Mucosa of stomach (tissue), 1 donor: ENCODE measurements around the gene SLC7A4.
"Not testable (repeated sequence)": the region's sequence is repeated elsewhere in the genome, so short reads cannot be mapped to it uniquely, and the experiment has no call there.

ENCODE experiments used
- H3K27me3 ChIP-seq: one replicate; pipeline ENCODE4 v1.7.0; 2013; ENCODE audit warnings: mild to moderate bottlenecking, low read length; ENCODE audit not compliant: control insufficient read depth, insufficient read depth
- H3K36me3 ChIP-seq: one replicate; pipeline ENCODE4 v1.7.0; 2013; ENCODE audit warnings: low read length; ENCODE audit not compliant: control insufficient read depth, insufficient read depth
- H3K4me1 ChIP-seq: one replicate; pipeline ENCODE4 v1.7.0; 2013; ENCODE audit warnings: mild to moderate bottlenecking, low read length; ENCODE audit not compliant: control insufficient read depth, insufficient read depth
- H3K4me3 ChIP-seq: one replicate; pipeline ENCODE4 v1.7.0; 2013; ENCODE audit warnings: low read length
- H3K9ac ChIP-seq: one replicate; pipeline ENCODE4 v1.7.0; 2013; ENCODE audit warnings: mild to moderate bottlenecking, low read length, moderate library complexity
- H3K9me3 ChIP-seq: one replicate; pipeline ENCODE4 v1.7.0; 2013; ENCODE audit warnings: mild to moderate bottlenecking, low read length, moderate library complexity; ENCODE audit not compliant: control insufficient read depth
- donor health status: Pancreatic carcinoma.

The SLC7A4 gene

DNA sequence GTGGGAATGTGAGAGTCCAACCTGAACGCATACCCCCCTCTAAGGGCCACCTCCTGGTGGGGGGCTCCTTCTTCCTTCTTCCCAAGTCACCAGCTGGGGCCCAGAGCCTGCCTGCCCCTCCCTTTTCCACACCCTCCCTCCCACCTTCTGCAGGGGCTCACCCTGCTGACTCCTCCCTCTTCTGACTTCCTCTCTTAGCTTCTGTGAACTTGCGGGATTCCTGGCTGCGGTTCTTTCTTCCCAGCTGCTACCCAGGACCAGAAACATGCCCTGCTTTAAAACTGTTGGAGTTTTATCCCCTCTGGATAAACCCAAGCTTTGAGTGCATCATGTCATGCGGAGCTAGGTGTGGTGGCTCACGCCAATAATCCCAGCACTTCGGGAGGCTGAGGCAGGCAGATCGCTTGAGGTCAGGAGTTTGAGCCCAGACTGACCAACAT is 23.5 kb upstream of the SLC7A4 start:
- H3K4me3 ChIP-seq, result no peak overlapping the region
- peaks cover 4% of the 10 kb centered on the region for H3K4me1 ChIP-seq
- no peaks in the 10 kb centered on the region for H3K9me3 ChIP-seq
- no peaks in the 10 kb centered on the region for H3K36me3 ChIP-seq
- peaks cover 12% of the 10 kb centered on the region for H3K27me3 ChIP-seq
- H3K9ac ChIP-seq, result no peak overlapping the region

DNA sequence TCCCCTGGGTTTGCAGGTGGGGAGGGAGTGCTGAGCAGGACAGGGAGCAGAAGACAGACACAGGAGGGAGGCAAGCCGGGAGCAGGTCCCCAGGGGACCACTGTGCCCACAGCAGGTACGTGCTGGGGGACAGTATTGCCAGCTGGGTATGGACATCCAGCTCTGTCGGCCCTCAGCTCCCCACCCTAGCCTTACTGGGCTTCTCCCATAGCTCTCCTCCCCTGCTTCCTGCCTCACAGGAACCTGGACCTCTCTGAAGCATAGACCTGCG is 23.1 kb upstream of the SLC7A4 start:
- Histone ChIP-seq H3K9me3 (no peaks in the 10 kb centered on the region), H3K27me3 (peaks cover 12% of the 10 kb centered on the region), H3K4me3 (no peak overlapping the region), H3K9ac (no peak overlapping the region), H3K4me1 (peaks cover 4% of the 10 kb centered on the region), H3K36me3 (no peaks in the 10 kb centered on the region)

DNA sequence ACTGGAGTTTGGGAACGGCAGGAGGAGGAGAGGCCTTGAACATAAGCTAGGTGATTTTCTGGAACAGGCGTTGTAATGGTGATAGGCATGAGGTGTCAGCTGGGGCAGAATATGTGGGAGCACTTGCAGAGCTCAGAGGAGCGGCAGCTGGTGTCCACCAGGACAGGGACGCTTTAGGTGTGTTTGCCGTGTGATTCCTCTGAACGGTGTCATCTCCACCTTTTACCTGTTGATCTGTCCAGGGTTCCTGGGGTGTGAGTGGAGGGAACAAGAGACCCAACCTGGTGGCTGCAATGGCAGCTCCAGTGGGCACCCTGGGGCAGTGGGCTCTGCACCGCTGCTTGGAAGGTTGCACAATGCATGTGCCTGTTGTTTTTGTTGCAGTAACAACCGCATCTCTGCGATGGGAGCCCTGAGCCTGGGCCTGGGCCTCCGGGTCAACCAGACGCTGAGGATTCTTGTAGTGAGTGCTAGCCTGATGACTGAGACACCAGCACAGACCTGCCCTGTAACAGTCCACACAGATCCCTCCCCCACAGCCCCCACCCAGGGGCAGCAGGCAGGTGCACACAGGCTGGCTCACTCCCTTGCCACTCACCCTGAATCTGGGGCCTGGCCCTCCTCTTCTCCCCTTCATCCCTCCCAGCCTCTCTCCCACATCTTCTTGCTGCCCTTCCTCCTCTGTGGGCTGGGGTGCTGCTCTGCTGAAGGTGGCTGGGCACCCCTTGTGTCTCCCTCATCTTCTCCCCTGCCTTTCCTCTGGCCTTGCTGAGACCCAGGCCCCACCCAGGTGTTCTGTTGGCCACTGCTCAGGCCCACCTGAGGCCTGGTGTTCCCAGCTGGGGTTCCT is 22.6 kb upstream of the SLC7A4 start:
- peaks cover 4% of the 10 kb centered on the region for H3K4me1 ChIP-seq
- H3K9ac ChIP-seq, result no peak overlapping the region
- no peaks in the 10 kb centered on the region for H3K9me3 ChIP-seq
- no peaks in the 10 kb centered on the region for H3K36me3 ChIP-seq
- peaks cover 12% of the 10 kb centered on the region for H3K27me3 ChIP-seq
- H3K4me3 ChIP-seq, result no peak overlapping the region

DNA sequence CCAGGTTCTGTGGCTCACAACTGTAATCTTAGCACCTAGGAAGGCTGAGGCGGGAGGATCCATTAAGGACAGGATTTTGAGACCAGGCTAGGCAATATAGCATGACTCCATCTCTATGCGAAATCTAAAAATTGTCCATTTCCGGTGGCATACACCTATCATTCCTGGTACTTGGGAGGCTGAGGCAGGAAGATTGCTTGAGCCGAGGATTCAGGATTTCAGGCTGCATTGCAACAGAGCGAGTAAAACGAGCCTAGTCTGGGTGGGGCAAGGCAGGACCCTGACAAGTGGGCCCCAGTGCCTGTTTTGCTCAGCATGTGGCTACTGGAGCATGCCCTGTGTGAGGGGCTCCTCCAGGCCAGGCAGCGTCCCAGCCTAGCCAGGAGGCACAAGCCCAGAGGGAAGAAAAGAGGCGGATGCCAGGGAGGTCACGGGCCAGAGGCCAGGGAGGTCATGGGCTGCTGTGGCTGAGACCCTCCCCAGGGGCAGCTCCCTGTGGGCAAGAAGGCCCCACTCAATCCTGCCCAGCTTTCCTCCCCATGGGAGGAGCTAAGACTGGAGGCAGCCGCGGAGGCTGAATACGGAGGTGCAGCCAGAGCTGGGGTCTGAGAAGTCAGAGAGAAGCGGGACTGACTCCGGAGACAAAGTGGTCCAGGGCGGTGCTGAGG is 21.8 kb upstream of the SLC7A4 start:
- Histone ChIP-seq H3K9me3 (no peaks in the 10 kb centered on the region), H3K27me3 (peaks cover 12% of the 10 kb centered on the region), H3K4me3 (no peak overlapping the region), H3K9ac (no peak overlapping the region), H3K4me1 (peaks cover 4% of the 10 kb centered on the region), H3K36me3 (no peaks in the 10 kb centered on the region)

DNA sequence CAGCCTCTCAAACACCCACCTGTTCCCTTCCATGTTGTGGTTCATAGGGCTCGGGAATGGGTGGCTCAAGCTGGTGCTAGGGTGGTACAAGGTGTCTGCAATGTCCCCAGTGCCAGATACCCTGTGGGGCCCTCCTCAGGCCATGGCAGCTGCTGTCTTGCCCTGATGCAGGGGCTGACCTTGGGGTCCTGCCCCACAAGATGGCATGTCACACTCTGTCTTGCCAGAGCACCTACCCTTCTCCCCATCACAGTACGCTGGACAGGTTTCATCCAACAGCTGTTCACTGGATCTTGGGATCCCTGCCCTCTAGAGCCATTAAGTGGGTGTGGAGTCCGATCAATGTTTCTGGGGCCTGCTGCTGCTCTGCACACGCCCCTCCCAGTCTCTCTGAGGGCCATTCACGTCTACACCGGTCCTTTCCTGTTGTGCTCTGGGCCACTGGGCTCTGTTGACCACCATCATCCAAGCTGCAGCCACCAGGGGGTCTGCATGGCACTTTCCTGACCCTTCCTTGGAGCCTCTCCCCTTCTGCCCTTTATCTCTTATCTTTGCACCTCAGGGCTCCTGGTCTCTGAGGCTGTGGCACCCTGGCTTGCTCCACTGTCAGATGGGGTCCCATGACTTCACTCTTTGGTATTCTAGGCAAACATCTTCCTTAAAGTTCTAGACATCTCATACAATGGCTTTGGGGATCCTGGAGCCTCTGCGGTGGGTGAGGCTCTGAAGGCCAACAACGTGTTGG is 20.5 kb upstream of the SLC7A4 start:
- H3K36me3 ChIP-seq, result no peaks in the 10 kb centered on the region
- H3K4me1 ChIP-seq, result peaks cover 4% of the 10 kb centered on the region
- H3K9me3 ChIP-seq, result no peaks in the 10 kb centered on the region

DNA sequence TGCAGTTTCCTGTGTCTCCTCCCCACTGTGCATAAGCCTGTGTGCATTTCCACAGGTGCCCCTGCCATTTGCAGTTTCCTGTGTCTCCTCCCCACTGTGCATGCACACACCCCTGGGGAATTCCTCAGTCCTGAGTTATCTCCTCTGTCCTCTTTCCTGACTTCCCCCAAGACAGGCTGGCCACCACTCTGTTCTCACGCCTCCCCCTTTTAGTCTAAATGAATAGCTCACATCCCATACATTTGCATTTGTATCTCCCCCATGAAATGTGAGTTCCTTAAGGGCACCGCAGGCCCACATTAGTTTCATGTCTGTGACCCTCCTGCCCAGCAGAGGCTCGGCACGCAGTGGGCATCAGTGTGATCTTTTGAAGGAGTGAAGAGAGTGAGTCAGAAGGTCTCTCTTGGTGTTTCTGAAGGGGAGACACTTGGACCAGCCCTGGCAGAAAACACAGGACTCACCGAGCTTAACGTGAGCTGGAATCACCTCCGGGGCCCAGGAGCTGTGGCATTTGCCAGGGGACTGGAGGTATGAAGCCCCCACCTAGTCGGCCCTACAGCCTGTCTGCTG is 19.6 kb upstream of the SLC7A4 start:
- Histone ChIP-seq H3K4me1 (peaks cover 4% of the 10 kb centered on the region), H3K9ac (no peak overlapping the region), H3K27me3 (peaks cover 9% of the 10 kb centered on the region), H3K36me3 (no peaks in the 10 kb centered on the region), H3K4me3 (no peak overlapping the region), H3K9me3 (no peaks in the 10 kb centered on the region)

More for the DNA sequence above, 20.5 kb upstream of the SLC7A4 start:
- Histone ChIP-seq H3K9ac (no peak overlapping the region), H3K27me3 (peaks cover 12% of the 10 kb centered on the region), H3K4me3 (no peak overlapping the region)

DNA sequence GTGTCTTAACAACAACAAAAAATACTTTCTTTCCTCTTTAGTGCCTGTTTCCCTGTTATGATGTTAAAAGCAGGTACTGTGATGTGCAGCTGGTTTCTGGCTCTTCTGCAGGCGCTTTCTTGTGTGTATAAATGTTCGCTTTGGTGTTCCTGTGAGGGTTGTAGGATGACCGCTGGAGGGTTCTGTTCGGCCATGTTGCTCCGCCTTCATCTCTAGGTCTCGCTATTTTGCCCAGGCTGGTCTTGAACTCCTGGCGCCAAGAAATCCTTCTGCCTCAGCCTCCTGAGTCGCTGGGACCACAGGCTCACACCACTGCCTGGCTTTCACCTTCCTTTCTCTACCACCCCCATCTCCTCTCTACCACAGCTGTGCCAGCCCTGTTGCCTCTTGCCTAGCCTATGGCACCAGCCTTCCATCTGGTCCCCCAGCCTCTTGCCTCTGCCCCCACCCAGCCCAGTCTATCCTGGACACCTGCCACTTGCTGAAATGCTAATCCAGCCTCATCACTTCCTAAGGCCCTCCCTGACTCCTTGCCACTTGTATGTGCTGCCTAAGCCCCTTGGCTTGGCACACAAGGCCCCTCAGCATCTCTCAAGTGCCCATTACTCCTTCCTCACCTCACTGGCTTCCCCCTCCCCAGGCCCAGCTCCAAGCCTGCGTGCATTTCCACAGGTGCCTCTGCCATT is 18.9 kb upstream of the SLC7A4 start:
- Histone ChIP-seq H3K4me1 (peaks cover 4% of the 10 kb centered on the region), H3K4me3 (no peak overlapping the region), H3K36me3 (no peaks in the 10 kb centered on the region), H3K9ac (no peak overlapping the region), H3K9me3 (no peaks in the 10 kb centered on the region), H3K27me3 (peaks cover 6% of the 10 kb centered on the region)

DNA sequence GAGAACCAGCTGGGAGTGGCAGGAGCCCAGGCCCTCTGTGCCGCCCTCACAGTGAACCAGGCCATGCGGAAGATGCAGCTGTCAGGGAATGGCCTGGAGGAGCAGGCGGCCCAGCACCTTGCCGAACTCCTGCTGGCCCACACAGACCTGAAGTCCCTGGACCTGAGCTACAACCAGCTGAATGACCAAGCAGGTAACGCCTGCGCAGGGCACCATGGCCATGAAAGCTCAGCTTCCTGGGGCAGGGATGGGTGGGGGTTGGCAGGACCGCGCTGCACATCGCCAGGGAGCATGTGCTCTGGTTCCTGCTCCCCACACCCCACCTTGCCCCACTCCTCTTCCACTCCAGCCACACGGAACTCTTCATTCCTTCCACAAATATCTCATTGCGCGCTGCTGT is 16.6 kb upstream of the SLC7A4 start:
- peaks cover 22% of the 10 kb centered on the region for H3K4me1 ChIP-seq
- not testable (repeated sequence) for H3K27me3 ChIP-seq, H3K36me3 ChIP-seq, H3K9me3 ChIP-seq, H3K4me3 ChIP-seq, H3K9ac ChIP-seq

DNA sequence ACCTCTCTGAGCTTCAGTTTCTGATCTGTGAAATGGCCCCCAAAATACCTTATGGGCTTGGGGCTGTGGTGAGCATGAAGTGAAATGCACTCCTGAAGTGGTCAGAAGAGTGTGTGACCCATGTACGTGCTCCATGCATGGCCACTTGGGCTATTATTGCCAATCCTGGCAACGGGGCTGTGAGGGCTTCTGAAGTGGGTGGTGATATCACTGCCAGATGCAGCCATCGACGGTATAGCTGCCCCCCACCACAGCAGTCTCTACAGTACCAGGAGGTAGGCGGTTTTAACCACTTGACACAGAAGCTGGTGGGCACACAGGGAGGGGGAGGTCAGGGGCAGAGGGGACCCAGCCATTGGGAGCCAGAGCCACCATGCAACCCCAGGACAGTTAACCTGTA is 16.1 kb upstream of the SLC7A4 start:
- H3K36me3 ChIP-seq, H3K9me3 ChIP-seq, H3K4me3 ChIP-seq, H3K27me3 ChIP-seq, H3K9ac ChIP-seq: not testable (repeated sequence)
- peaks cover 27% of the 10 kb centered on the region for H3K4me1 ChIP-seq

DNA sequence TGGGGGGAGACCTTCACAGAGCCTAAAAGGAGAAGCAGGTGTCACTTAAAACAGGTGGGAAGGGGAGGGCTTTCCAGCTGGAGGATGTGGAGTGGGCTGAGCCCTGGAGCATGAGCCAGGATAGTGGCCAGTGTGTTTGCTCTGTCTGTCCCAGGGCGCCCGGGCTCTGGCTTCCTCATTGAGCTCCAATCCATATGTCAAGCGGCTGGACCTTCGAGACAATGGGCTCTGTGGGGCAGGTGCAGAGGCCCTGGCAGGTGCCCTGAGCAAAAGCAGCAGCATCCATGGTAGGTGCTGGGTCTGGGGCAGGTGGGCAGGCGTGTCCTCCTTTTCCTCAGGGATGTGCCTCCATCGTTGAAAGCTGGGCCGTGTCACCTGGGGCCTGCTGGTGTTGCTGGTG is 15.4 kb upstream of the SLC7A4 start:
- Histone ChIP-seq H3K9me3 (no peaks in the 10 kb centered on the region), H3K9ac (no peak overlapping the region), H3K27me3 (no peaks in the 10 kb centered on the region), H3K4me3 (no peak overlapping the region), H3K36me3 (no peaks in the 10 kb centered on the region), H3K4me1 (peaks cover 32% of the 10 kb centered on the region)

DNA sequence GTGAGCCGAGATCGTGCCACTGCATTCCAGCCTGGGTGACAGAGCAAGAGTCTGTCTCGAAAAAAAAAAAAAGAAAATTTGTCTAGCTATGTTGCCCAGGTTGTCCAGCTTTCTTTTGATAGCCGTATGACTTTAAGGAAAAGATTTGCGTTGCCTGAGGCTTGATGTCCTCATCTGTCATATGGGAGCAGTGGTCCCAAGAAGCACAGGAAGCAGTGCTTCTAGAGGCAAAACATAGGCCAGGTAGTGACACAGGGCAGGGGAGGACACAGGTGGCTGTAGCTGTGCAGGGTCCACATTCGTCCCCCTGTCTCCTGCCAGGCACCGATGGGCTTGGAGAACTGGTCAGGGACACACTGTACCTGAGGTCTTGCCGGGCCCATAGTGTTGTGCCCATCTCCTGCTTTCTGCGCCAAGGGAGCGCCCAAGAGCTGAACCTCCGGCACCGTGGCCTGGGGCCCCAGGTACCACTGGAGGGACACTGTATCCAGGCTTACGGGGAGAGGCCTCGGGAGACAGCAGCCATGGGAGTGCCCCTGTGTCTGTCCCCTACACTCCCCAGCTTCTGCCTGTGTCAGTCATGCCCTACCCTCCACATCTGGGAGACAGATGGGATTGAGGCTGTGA is 14.8 kb upstream of the SLC7A4 start:
- H3K4me1 ChIP-seq, result peaks cover 32% of the 10 kb centered on the region
- no peak overlapping the region for H3K9ac ChIP-seq
- H3K9me3 ChIP-seq, result no peaks in the 10 kb centered on the region
- no peaks in the 10 kb centered on the region for H3K27me3 ChIP-seq
- no peaks in the 10 kb centered on the region for H3K36me3 ChIP-seq
- H3K4me3 ChIP-seq, result no peak overlapping the region
